GM21528 (cell line): ENCODE data around the gene EIF4E3.
A peak's percentile ranks its signal among the peaks of the same experiment; 100 is the strongest.

ENCODE experiments used
- ATAC-seq: cut with Tn5 transposase; IDR thresholded peaks from one replicate; pipeline ENCODE4 v1.9.1; 2021; ENCODE audit warnings: mild to moderate bottlenecking, moderate library complexity; ENCODE audit not compliant: unreplicated experiment, low FRiP score

The EIF4E3 gene

GRCh38 chr3:71725271-71725991 is at the start of gene EIF4E3:
TSS of gene EIF4E3 (minus strand) at chr3:71725402. CDS start at chr3:71725367, 35 bp downstream.
- peak; percentile 49 for ATAC-seq

DNA sequence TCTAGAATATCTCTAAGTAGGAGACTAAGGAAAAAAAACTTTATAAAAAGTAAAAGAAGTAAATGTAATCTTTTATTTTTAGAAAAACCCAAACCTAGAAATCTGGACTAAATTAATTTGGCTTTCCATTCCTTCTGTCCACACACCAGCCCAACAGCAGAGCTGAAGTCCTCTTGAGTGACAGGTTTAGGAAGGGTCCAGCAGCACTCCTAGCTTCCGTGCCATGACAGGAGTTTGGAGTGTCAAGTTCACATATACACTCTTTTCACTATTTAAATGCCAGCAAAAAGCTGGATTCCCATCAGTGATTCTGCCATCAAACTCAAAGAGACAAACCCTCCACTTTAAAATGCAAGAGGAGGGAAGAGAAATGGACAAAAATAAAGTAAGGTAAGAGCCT is 46.7 kb upstream of the EIF4E3 start:
- no peak for ATAC-seq

DNA sequence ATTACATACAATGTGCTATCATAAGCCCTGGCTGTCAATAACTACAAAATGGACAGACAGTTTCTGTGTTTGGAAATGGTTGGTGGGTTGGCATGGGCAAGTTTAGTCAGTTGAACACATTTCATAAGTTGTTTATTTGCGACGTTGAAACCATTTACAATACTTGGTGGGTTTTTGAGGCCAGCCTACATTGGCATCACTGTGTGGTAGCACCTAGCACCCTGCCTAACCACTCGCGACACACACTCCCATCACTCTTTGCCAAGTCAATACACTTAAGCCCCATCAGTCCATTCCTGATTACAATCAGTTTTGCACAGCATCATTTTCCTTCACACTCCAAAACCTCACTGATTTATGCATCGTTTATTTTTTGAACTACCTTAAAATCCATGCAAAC is 45.9 kb upstream of the EIF4E3 start:
- ATAC-seq, result no peak

GRCh38 chr3:71763426-71763825 is 38.2 kb upstream of the EIF4E3 start:
- no peak for ATAC-seq

DNA sequence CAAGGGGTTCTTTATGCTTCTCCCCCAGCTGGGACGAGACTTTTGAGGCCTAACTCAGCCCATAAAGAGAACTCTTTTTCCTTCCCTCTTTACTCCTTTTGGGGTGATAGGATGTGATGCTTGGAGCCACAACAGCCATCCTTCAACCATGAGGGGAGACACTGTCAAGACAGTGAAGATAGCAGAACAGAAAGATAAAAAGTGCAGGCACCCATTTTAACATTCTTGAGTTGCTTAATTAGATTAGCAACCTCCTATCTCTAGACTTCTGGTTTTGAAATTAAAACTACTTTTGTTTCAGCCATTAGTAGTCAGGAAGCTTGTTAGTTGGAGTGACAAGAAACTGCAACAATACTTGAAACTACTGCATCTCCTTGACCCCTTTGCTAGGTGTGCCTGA is 34.9 kb upstream of the EIF4E3 start:
- ATAC-seq, result no peak

DNA sequence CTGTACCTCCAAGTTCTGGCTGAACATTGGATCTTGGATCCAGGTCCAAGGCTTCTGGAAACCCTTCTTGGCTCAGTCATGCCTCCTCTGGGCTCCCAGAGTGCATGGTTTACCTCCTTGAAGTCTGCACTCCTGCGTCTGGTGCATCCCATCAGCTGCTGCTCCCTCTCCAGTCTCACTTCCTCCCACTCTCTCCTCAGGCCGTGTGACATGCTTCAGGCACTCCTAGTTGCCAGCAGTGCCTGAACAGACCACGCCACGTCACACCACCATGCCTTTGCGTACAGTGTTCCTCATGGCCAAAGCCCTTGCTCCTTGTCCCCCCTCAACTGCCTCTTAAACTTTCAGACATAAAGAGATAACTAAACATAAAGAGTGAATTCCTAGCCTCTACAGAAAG is 34.2 kb upstream of the EIF4E3 start:
- ATAC-seq, result no peak

DNA sequence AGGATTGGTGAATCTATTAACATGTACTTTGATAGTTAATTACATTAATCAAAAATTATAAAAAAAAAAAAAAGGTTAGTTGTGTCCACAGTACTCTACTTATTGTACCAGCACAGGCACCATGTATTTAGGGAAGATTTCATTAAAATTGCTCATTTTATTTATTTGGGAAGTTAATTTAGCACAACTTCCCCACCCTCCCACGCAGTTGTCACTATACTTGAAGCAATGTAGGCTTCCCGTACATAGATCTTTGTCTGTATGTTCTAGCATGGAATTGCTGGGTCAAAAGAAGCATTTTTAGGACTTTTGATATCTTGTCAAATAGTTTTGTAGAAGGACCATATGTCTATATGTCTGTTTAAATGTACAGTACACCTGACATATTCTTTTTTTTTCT is 32.9 kb upstream of the EIF4E3 start:
- no peak for ATAC-seq

DNA sequence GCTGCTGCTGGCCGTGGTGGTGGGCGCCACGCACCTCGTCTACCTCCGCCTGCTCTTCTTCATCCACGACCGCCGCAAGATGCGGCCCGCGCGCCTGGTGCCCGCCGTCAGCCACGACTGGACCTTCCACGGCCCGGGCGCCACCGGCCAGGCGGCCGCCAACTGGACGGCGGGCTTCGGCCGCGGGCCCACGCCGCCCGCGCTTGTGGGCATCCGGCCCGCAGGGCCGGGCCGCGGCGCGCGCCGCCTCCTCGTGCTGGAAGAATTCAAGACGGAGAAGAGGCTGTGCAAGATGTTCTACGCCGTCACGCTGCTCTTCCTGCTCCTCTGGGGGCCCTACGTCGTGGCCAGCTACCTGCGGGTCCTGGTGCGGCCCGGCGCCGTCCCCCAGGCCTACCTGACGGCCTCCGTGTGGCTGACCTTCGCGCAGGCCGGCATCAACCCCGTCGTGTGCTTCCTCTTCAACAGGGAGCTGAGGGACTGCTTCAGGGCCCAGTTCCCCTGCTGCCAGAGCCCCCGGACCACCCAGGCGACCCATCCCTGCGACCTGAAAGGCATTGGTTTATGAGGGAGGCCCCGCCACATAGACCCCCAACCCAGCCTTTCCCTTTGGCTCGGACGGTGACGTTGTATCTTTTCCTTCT is 29.5 kb upstream of the EIF4E3 start:
- no peak for ATAC-seq

- no peak for ATAC-seq
Measured at GRCh38 chr3:71753701-71754609, 28.8 kb upstream of the EIF4E3 start, which contains the start of gene GPR27. TSS of gene GPR27 (plus strand) at chr3:71753855. CDS start at chr3:71754050, 195 bp downstream.

DNA sequence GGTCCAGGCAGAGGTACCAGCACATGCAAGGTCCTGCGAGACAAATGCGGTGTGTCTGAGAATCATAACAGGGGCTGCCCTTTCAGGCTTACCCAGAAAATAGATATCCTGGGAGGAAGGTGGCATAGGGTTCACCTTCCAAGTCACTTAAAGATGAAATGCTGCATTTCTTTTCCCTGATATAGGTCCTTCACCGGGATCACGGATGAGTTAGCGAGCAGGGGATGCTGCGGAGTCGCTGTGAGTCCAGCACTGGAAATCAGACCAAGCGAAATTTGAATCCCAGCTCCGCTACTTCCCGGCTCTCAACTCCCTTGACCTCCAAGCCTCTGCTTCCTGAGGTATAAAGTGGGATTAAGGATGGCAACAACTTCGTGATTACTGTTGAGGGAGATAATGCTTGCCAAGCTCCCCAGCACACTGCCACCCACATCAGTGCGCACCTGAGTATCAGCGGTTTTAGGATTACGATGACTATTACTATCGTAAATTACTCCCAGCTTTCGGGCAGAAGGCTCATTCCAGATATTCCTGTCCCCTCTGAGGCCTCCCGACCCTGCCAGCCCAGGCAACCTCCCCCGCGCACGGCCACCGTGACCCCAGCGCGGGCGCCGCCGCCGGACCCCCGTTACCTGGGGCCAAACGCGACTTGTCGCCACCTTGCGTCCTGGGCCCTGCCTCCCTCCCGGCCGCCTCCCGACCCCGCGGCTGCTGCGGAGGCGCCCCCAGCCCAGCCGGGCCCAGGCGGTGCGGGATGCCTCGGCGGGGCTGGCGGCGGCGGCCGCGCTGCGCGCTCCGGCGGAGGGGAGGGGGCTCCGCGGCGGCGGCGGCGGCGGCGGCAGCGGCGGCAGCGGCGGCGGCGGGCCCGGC is 27.9 kb upstream of the EIF4E3 start:
- ATAC-seq, result no peak

GRCh38 chr3:71751602-71752001 is 26.4 kb upstream of the EIF4E3 start:
- ATAC-seq, result no peak

GRCh38 chr3:71744738-71745137 is 19.5 kb upstream of the EIF4E3 start:
- no peak for ATAC-seq

- ATAC-seq, result no peak
Measured at GRCh38 chr3:71742621-71743020, 17.4 kb upstream of the EIF4E3 start.

DNA sequence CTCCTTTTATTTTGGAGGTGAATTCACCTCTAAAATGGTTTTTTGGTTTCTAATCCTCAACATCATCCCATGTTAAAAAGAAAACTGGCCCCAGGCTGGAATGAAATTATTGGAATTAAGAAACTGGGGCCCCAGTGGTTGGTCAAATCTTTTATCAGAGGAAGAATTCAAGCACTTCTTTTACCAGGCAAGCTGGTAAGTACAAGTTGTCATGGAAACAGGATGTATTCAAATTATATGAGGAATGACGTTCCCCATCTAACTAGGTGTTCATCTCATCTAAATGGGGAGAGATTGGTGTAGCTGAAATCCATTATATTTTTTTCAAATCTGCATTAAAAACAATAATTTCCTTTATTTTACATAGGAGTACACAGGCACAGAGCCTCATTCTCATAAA is 9.7 kb upstream of the EIF4E3 start:
- no peak for ATAC-seq

DNA sequence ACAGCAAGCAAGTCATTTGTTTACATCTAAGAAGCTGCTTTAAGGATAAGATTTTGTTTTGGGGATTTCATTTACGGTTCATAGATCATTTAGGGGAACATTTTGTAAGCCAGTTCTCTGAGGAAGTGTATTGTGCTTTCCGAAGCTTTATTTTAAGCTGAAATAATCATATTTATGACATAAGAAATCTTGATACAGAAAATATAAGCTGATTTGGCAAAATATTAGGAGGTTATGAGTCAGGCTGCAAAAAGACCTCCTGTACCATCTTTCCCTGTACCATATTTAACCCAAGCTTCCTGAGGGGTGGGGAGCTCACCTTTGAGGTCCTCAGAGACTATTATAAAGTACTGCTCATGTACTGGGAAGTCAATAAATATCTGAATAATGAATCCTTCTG is 8.1 kb upstream of the EIF4E3 start:
- no peak for ATAC-seq

DNA sequence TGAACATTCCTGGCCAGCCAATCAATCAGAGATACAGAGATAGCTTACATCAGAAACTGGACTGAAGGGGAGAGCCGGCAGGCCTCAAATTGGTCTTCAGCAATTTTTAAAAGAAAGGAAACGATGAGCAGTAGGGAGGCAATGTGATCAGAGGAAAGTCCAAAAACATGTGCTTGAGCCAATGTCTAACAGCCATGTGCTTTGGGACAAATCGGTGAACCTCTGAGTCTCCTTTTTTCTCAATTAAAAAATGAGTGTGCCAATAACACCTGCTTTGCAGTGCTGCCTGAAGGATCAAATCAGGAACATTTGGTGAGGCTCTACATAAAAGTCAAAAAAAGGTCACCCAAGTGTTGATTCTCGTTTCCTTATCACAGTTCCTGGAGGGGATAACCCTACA is 7.4 kb upstream of the EIF4E3 start:
- no peak for ATAC-seq

DNA sequence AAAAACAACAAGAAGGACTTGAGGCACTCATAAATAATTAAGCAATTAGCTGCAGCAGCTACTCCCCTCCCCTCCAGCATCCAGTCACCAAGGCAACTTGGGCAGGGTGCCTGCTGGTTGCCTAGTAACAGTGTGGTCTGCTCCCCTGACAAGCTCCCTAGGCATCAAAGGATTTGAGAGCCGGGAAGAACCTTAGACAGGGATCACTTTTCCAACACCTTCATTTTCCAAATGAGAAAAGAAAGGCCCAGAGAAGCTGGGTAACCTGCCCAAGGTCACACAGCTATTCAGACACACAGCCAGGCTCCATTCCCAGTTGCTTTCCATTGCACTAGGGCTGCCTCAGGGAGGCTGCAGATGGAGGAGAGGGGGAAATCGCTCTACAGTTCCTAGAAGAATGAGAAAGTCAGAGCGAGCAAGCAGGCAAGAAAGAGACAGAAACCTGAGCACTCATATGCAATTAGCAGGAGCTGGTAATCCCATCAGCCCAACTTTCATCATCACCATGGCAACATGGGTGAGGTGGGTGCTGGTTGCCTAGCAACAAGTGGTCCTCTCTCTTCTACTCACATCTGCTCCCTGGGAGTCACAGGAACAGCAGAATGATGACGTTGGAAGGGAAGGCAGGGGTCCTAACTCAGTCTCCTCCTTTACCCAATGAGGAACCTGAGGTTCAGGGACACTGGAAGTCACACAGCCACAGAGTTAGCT is 3.6 kb upstream of the EIF4E3 start:
- no peak for ATAC-seq

- no peak for ATAC-seq
Measured at GRCh38 chr3:71726146-71726545, 944 bp upstream of the EIF4E3 start.

GRCh38 chr3:71724584-71725270 is 475 bp downstream of the EIF4E3 start:
- peak; percentile 48 for ATAC-seq
